PFSK-1 (cell line): ENCODE results near the gene FEN1.

Source experiments
- FOXP2 ChIP-seq: optimal IDR thresholded peaks from 2 replicates; pipeline ENCODE3; 2011; ENCODE audit warnings: borderline replicate concordance, control low read depth, inconsistent platforms; ENCODE audit not compliant: insufficient read depth; ENCODE audit errors: extremely low read length, extremely low read depth
- POLR2AphosphoS5 ChIP-seq: IDR thresholded peaks from 2 replicates; pipeline ENCODE4 v1.6.1; 2012; ENCODE audit warnings: low read depth, mild to moderate bottlenecking, control low read depth, low read length, moderate library complexity
- REST ChIP-seq, 2 experiments: IDR thresholded peaks; 2 replicates each; pipeline versions ENCODE4 v1.6.1 to v1.8.0; 2011 to 2012; ENCODE audit warnings: low read depth in 2 of 2, low read length in 2 of 2, control low read depth in 1 of 2, inconsistent platforms in 1 of 2, mild to moderate bottlenecking in 1 of 2, moderate library complexity in 1 of 2; ENCODE audit not compliant: insufficient read depth in 1 of 2
- SIN3A ChIP-seq: IDR thresholded peaks from 2 replicates; pipeline ENCODE4 v1.6.1; 2012; ENCODE audit warnings: mild to moderate bottlenecking, low read length, moderate library complexity, borderline replicate concordance; ENCODE audit not compliant: insufficient read depth
- TAF1 ChIP-seq: IDR thresholded peaks from 2 replicates; pipeline ENCODE4 v1.6.1; 2012; ENCODE audit warnings: low read length, control low read depth, borderline replicate concordance; ENCODE audit not compliant: insufficient read depth

The FEN1 gene

GRCh38 chr11:61828379-61828628 is 35.6 kb downstream of the FEN1 start:
- TF ChIP-seq REST (IDR thresholded peaks at IDR 0.05; ENCODE audit: insufficient read depth in 1 of 2, low read depth in 2 of 2, low read length in 2 of 2) = no peak
- TF ChIP-seq FOXP2 = no peak
- no peak for TF ChIP-seq TAF1
- TF ChIP-seq POLR2AphosphoS5 = no peak
- TF ChIP-seq SIN3A = no peak

DNA sequence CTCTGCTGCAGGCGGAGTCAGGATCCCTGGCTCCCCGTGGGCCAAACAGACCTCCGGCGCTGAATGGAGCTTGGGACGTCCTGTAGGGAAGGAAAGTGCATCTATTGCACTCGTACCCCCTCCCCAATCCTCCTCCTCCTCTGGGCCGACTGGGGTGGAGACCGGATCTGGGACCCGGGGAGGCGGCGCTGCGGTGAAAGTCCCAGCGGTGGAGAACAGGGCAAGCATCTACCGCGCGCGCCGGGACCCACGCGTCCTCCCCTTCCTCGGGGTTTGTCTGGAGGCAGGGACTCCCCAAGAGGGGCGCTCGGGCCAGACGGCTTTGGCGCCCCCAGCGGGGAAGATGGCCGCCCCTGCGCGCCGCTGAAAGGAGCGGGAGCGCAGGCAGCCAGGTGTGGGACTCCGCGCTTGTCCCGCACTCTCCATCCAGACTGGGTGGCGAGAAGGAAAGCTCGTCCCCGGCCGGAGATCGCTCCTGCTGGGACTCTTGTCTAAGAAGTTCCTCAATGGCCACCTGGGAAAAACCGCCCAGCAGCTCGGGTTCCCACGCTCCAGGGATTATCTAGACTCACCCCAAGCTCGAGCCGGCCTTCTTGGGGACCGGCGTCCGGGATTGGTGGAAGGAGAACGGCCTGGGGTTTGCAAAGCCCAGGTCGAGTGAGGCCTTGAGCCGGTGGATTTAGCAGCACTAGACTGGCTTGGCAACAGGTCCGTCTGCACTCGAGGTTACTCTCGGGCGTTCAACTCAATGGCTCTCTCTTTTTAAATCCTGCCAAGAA is 36.1 kb downstream of the FEN1 start:
- TF ChIP-seq TAF1 (no peak), FOXP2 (no peak), REST (IDR thresholded peaks at IDR 0.05; ENCODE audit: insufficient read depth in 1 of 2, low read depth in 2 of 2, low read length in 2 of 2) (no peak), POLR2AphosphoS5 (no peak)

DNA sequence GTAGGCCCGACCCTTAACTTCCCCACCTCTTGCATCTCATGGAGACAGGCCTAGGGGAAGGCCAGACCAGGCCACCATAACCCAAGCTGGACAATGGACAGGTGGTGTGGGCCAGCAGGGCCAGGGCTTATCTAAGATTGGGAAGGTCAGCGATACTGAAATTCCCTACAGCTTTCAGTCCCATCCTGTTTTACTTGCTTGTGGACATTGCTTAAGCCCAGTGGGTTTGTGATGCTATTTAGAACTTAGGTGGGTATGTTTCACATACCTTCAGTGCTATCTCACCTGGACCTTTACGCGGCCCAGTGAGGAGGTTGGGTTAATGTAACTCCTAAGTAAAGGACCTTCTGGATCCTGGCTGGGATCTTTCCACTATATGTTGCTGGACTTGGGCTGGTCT is 37.1 kb downstream of the FEN1 start:
- no peak for TF ChIP-seq FOXP2
- TF ChIP-seq TAF1 = no peak
- no peak for TF ChIP-seq POLR2AphosphoS5
- TF ChIP-seq SIN3A = no peak
- no peak for TF ChIP-seq REST (IDR thresholded peaks at IDR 0.05; ENCODE audit: insufficient read depth in 1 of 2, low read depth in 2 of 2, low read length in 2 of 2)

DNA sequence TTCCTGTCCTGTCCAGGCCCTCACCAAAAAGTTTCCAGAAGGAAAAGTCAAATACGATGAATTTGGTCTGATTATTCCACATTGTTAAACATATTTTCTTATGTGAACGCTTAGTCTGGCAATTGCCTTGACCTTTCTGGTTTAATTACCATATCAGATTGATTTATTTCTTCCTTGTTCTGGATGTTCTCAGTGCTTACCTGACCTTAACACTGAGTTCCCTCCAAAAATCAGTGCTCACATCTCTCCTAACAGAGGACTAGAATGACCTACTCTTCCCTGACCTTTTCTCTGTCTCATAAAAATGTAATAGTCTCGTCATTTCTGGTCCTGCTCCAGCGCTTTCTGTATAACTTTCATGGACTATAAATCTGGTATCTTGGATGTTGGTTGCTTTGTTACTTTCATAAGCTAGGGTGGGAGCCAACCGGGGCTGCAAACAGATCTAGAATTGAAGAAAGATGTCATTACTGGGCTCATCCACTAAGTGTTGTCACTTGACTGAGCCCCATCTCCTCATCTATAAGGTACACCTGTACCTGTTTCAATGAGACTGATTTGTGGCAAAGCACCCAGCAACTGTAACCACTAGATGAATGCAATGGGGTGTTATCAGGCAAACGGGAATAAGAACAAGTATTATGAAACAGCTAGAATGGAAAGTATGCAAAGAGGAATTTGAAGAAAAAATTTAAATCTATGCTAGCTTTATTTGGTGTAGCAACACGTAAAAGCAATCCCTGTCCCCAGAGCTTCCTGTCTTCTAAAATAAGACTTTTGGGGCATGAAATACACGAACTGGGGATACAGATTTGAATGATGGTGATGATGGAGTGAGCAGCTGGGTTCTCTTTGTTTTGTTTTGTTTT is 37.8 kb downstream of the FEN1 start:
- TF ChIP-seq TAF1 = no peak
- no peak for TF ChIP-seq POLR2AphosphoS5
- TF ChIP-seq SIN3A = no peak
- no peak for TF ChIP-seq FOXP2

GRCh38 chr11:61832207-61832606 is 39.5 kb downstream of the FEN1 start:
- no peak for TF ChIP-seq POLR2AphosphoS5
- TF ChIP-seq SIN3A = no peak
- peak in 1 of 2 experiments; percentile 77; a peak in 2 of 4 replicates for TF ChIP-seq REST (IDR thresholded peaks at IDR 0.05; ENCODE audit: insufficient read depth in 1 of 2, low read depth in 2 of 2, low read length in 2 of 2)
